Measurements from ENCODE around the gene ATPAF1.

DNA sequence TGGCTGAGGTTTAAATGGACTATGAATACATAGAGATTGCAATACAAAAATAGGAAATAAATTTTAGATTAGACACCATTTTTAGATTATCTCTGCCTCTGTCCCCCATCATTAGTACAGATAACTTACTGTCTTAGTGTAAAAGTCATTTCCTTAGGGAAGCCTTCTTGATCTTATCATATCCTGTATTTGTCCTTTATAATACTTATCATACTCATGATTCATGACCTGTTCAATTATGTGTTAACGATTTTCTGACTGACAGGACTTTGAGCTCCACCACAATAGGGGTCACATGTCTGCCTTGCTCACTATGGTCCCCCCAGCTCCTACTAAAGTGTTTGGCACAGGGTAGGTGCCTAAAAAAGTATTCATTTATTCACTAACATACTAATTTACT lies 18.1 kb upstream of the ATPAF1 start:
- TF ChIP-seq CTCF (IDR thresholded peaks at IDR 0.05 in 8 of 11, conservative IDR thresholded peaks at IDR 0.05 in 3 of 11) (no peak), POLR2A (IDR thresholded peaks at IDR 0.05) (no peak)
